Spleen (tissue), 11 donors: ENCODE results near the gene TRIM71. TPM values are rescaled to one million over a fixed set of nuclear protein-coding genes. Genes with fewer than 3 reads are reported as not detected.

Experiments
- DNase-seq: peaks from one replicate; pipeline ENCODE4 v3.0.0-alpha.2; 2020
- H3K27ac ChIP-seq, 8 donors: fragments of 200-600 bp; sonication (generic) in 7 of 8; 1 replicate in 4 of 8; 2 replicates in 4 of 8; pipeline versions ENCODE4 v1.5.0 to v1.8.0; 2016 to 2021; ENCODE audit warnings: inconsistent platforms in 4 of 8, mild to moderate bottlenecking in 4 of 8, moderate library complexity in 1 of 8
- H3K27me3 ChIP-seq, 7 donors: fragments of 200-600 bp; sonication (generic) in 6 of 7; replicated peaks in 1 of 7; 1 replicate in 4 of 7; 2 replicates in 3 of 7; pipeline versions ENCODE4 v1.5.0 to v1.8.0; 2016 to 2021; ENCODE audit warnings: inconsistent platforms in 3 of 7, mild to moderate bottlenecking in 1 of 7
- H3K36me3 ChIP-seq, 6 donors: fragments of 200-600 bp; sonication (generic) in 5 of 6; 1 replicate in 4 of 6; 2 replicates in 2 of 6; pipeline versions ENCODE4 v1.5.0 to v1.8.0; 2016 to 2021; ENCODE audit warnings: inconsistent platforms in 2 of 6
- H3K4me1 ChIP-seq, 6 donors: fragments of 200-600 bp; sonication (generic) in 5 of 6; 1 replicate in 3 of 6; 2 replicates in 3 of 6; pipeline versions ENCODE4 v1.5.0 to v1.8.0; 2016 to 2021; ENCODE audit warnings: inconsistent platforms in 3 of 6
- H3K4me3 ChIP-seq, 8 donors: fragments of 200-600 bp; sonication (generic) in 7 of 8; 1 replicate in 4 of 8; 2 replicates in 4 of 8; pipeline versions ENCODE4 v1.5.0 to v1.8.0; 2016 to 2021; ENCODE audit warnings: inconsistent platforms in 4 of 8, mild to moderate bottlenecking in 4 of 8, moderate library complexity in 2 of 8
- H3K9me3 ChIP-seq, 8 donors: fragments of 200-600 bp; sonication (generic) in 7 of 8; 1 replicate in 4 of 8; 2 replicates in 4 of 8; pipeline versions ENCODE4 v1.5.0 to v1.8.0; 2016 to 2021; ENCODE audit warnings: inconsistent platforms in 4 of 8
- POLR2A ChIP-seq, 3 donors: fragments of 450-650 bp; IDR thresholded peaks; one replicate each; pipeline ENCODE4 v1.5.1; 2017; ENCODE audit warnings: antibody characterized with exemption in 3 of 3, mild to moderate bottlenecking in 1 of 3
- POLR2AphosphoS5 ChIP-seq, 3 donors: sonication (generic); formaldehyde crosslinking; IDR thresholded peaks; one replicate each; pipeline ENCODE4 v1.5.1; 2017; ENCODE audit warnings: antibody characterized with exemption in 3 of 3
- WGBS, 5 donors: extraction: QIAGEN DNeasy Blood & Tissue Kit in 3 of 5; methylation state at CpG; one replicate each; pipeline versions ENCODE4 v1.1.5 to v1.1.7; 2013 to 2018; 5-methylcytosine and 5-hydroxymethylcytosine counted together
- intact Hi-C: fragments of 100-400 bp; cut with DNase I; formaldehyde crosslinking; loops from one replicate; pipeline ENCODE4 v1.15.0; 2023; ENCODE audit warnings: low total_unique reads
- polyA plus RNA-seq, 3 donors: library from polyadenylated mRNA; stranded (reverse); fragments of 200-250 nt; gene quantifications; one replicate each; pipeline ENCODE4 v1.2.1, GENCODE V29; 2013
- total RNA-seq, 7 donors: library from RNA; depleted of rRNA in 3 of 7; stranded (reverse); fragments of >200 nt in 3 of 7; fragmentation: NEBNext Ultra II Directional in 4 of 7; extraction: Animal tissue kit (Norgen Biotek cat#: 25700) in 4 of 7; gene quantifications; one replicate each; pipeline versions ENCODE4 v1.1.0 to v1.2.1, GENCODE V29; 2016 to 2021
- TF ChIP-seq, protein P1 (sequence below), 11 experiments: fragments of 200-600 bp in 7 of 11; fragments of 450-650 bp in 4 of 11; sonication (generic) in 4 of 11; IDR thresholded peaks in 8 of 11; conservative IDR thresholded peaks in 3 of 11; 1 replicate in 7 of 11; 2 replicates in 4 of 11; pipeline versions ENCODE4 v1.4.0 to v1.8.0; 2016 to 2021; ENCODE audit warnings: antibody characterized with exemption in 11 of 11, inconsistent platforms in 4 of 11, mild to moderate bottlenecking in 1 of 11
- donor health status: healthy with polysubstance abuse.
- donor health status: DM: no; HTN: no; CAD: no; lungs with moderate emphysema.
- donor health status: DM: no; HTN: no; CAD: no.
- donor health status: Bipolar disorder and iron deficiency.
- donor health status: healthy.
- donor health status: DM: no; HTN: no; CAD: no.
- donor health status: DM: yes; HTN: yes; CAD: no.

The TRIM71 gene
- total and polyA plus RNA-seq, 10 donors = under 0.01 to 0.09 (median 0.03) TPM; not detected in 5

DNA sequence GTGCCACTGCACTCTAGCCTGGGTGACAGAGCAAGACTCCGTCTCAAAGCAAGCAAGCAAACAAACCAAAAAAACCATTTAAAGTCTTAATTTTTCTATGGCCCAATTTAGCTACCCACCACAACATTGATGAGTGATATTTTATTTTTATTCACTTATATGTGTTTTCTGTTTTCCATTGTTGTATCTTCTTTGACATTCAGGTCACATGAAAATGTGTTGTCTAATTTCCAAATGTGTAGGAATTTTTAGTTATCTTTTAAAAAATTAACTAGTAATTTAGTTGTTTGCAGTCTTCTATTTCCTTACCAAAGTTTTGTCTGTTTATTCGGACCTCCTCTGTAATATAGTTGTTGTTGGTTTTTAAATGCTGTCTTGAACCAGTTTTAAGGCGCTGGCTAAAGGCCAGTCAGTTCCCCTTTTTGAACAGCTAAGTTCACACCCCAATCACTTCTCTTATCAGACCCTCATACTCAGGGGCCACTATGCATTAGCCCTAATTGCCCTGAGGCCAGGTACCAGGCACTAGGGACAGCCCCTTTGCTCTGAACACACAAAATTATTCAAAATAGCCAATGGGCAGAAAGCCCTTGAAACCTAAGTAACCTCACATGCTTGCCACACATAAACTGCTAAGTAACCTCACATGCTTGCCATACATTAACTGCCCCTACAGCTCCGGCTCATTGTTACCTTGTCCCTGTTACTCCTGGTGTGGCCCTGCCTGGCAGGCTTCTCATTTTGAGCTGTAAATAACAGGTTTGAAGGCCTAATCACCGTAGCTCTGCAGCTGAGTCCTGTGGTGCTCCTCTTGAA lies 129.4 kb downstream of the TRIM71 start:
- 72 to 78% (median 75%) methylated on average over 5 of the region's 5 CpGs for WGBS, 5 donors

More for the DNA sequence above, 129.4 kb downstream of the TRIM71 start:
- Histone ChIP-seq H3K36me3 (no peaks in the 10 kb centered on the region), H3K27me3 (no peaks in the 10 kb centered on the region), H3K4me1 (peaks cover 0 to 18% (median 9%) of the 10 kb centered on the region in 6 donors), H3K9me3 (no peaks in the 10 kb centered on the region), H3K4me3 (no peak overlapping the region), H3K27ac (no peak overlapping the region)
- intact Hi-C loops = no loop called here
- DNase-seq = no peak
- TF ChIP-seq POLR2A (IDR thresholded peaks at IDR 0.05) (no peak), POLR2AphosphoS5 (IDR thresholded peaks at IDR 0.05) (no peak)
- TF ChIP-seq, protein P1, sequence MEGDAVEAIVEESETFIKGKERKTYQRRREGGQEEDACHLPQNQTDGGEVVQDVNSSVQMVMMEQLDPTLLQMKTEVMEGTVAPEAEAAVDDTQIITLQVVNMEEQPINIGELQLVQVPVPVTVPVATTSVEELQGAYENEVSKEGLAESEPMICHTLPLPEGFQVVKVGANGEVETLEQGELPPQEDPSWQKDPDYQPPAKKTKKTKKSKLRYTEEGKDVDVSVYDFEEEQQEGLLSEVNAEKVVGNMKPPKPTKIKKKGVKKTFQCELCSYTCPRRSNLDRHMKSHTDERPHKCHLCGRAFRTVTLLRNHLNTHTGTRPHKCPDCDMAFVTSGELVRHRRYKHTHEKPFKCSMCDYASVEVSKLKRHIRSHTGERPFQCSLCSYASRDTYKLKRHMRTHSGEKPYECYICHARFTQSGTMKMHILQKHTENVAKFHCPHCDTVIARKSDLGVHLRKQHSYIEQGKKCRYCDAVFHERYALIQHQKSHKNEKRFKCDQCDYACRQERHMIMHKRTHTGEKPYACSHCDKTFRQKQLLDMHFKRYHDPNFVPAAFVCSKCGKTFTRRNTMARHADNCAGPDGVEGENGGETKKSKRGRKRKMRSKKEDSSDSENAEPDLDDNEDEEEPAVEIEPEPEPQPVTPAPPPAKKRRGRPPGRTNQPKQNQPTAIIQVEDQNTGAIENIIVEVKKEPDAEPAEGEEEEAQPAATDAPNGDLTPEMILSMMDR (IDR thresholded peaks at IDR 0.05 in 8 of 11, conservative IDR thresholded peaks at IDR 0.05 in 3 of 11) = no peak

Other genes with a start within 250 kb of the TRIM71 start
- gene DYNC1LI1, start 247.1 kb upstream of the TRIM71 start, total RNA-seq = 10 to 100 TPM; 34.0 to 46.4 (median 38.0) TPM
- gene DYNC1LI1, start 247.1 kb upstream of the TRIM71 start, polyA plus RNA-seq = 10 to 100 TPM; 13.3 to 19.5 (median 16.6) TPM
- 10 to 100 TPM; 32.1 to 48.3 (median 39.0) TPM for gene CNOT10, start 132.8 kb upstream of the TRIM71 start, total RNA-seq
- gene CNOT10, start 132.8 kb upstream of the TRIM71 start, polyA plus RNA-seq = 10 to 100 TPM; 19.2 to 19.8 (median 19.3) TPM
- 1 to 10 TPM; 4.3 to 9.4 (median 5.6) TPM for gene CCR4, start 133.6 kb downstream of the TRIM71 start, total RNA-seq
- gene CCR4, start 133.6 kb downstream of the TRIM71 start, polyA plus RNA-seq = 1 to 10 TPM in 1 of 3 donors, under 1 TPM in 2; 0.28 to 1.4 (median 0.76) TPM